Mucosa of gallbladder (tissue), 1 donor: Measurements from ENCODE around the gene TNFRSF4. TPM values are rescaled to one million over a fixed set of nuclear protein-coding genes. Genes with fewer than 3 reads are reported as not detected.

ENCODE experiments used
- DNase-seq: peaks from one replicate; pipeline ENCODE4 v3.0.0-alpha.2; 2020; ENCODE audit warnings: low spot score
- total RNA-seq: library from RNA; stranded (reverse); gene quantifications from one replicate; pipeline ENCODE4 v1.2.1, GENCODE V29; 2021
- donor health status: DM: no; HTN: no; CAD: no.

TNFRSF4 gene
- total RNA-seq, 1 donor from 2014 or later: 2.6 TPM

DNA sequence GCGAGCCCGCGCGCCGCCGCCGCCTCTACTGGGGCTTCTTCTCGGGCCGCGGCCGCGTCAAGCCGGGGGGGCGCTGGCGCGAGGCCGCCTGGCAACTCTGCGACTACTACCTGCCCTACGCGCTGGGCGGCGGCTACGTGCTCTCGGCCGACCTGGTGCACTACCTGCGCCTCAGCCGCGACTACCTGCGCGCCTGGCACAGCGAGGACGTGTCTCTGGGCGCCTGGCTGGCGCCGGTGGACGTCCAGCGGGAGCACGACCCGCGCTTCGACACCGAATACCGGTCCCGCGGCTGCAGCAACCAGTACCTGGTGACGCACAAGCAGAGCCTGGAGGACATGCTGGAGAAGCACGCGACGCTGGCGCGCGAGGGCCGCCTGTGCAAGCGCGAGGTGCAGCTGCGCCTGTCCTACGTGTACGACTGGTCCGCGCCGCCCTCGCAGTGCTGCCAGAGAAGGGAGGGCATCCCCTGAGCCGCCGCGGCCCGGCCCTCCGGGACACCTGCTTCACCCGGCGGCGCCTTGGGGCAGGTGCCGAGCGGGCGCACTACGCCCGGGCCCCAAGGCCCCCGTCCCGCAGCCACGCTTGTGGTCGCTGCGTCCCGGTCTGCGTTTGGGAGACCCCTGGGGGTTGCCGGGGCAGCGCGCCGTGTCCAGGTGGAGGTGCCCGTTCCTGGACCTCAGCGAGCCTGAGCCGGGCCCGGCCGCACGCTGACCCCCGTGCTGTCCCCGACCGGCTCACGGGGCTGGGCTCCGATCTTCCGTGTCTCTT, 19.0 kb upstream of the TNFRSF4 start:
- no peak for DNase-seq

DNA sequence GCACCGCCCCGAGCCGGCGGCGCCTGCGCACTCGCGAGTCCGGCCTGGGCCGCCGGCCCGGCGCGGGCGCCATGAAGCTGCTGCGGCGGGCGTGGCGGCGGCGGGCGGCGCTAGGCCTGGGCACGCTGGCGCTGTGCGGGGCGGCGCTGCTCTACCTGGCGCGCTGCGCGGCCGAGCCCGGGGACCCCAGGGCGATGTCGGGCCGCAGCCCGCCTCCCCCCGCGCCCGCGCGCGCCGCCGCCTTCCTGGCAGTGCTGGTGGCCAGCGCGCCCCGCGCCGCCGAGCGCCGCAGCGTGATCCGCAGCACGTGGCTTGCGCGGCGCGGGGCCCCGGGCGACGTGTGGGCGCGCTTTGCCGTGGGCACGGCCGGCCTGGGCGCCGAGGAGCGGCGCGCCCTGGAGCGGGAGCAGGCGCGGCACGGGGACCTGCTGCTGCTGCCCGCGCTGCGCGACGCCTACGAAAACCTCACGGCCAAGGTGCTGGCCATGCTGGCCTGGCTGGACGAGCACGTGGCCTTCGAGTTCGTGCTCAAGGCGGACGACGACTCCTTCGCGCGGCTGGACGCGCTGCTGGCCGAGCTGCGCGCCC, 18.3 kb upstream of the TNFRSF4 start, which contains the start of gene B3GALT6:
B3GALT6 (plus strand) TSS at position 30 of the 588 bp plus-strand sequence; CDS start at position 72, 42 bp downstream.
- DNase-seq: no peak

DNA sequence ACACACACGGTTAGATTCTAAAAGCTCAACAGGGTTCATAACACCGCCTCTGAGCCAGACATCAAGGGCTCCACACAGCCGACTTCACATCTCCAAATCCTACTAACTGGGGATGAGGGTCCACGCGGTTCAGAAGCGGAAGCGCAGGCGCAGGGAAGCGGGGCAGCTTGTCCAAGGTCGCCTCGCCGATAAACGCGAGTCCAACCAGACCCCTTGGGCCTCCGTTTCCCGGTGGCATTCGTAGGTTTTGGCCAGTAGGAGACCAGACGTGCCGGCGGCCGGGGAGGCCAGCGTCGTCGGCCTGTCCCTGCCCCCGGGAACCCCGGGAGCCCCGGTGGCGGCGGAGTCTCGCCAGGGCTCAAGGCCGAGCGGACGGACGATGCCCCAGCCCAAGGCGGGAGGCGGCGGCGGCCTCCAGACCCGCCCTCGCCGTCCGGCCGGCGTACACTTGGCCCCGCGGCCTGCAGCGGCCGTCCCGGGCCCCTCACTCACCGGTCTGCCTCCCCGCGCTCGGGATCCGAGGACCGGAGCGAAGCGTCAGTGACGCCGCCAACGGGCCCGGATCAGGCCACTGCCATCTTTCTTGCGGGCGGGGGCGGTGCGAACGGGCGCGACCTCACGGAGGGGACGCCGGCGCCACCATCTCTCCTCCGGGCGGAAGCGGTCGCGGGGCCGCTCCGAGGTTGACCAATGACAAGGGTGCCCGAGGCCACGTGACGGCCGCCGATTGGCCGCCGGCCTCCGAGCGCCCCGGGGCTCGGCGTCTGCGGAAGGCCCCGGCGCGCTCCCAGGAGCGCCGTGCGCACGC, 17.7 kb upstream of the TNFRSF4 start, which contains the start of gene SDF4:
SDF4 (minus strand) TSS at position 602 of the 808 bp plus-strand sequence. CDS start 3,229 bp downstream, outside the sequence.
- peak; percentile 97 for DNase-seq

DNA sequence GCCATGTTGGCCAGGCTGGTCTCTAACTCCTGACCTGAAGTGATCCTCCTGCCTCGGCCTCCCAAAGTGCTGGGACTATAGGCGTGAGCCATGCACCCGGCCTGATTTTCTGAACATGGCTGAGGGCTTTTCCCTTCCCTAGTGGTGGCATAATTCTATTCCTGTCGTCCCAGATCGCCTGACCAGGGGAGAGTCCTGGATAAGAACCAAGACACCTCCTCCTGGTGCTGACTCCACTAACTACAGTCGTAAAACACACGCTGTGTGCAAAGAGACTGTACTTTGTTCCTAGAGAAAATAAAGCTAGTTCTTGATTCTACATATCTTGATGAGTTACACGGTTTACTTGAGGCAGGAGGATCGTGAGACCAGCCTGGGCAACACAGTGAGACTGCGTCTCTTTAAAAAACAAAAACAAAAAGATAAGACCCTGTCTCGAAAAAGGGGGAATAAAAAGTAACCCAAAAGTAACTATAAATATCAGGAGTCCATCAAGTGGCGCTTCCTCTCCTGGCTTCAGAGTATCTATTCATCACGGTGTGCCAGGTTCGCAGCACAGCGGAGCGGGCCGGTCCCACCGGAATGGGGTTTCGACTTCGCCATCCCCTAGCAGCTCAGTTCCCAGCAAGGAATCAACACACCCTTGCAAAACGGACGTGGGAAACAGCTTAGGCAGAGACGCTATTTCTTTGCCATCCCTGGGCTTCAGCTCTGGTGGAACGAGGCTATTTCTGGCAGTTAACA, 16.9 kb upstream of the TNFRSF4 start:
- DNase-seq: no peak

DNA sequence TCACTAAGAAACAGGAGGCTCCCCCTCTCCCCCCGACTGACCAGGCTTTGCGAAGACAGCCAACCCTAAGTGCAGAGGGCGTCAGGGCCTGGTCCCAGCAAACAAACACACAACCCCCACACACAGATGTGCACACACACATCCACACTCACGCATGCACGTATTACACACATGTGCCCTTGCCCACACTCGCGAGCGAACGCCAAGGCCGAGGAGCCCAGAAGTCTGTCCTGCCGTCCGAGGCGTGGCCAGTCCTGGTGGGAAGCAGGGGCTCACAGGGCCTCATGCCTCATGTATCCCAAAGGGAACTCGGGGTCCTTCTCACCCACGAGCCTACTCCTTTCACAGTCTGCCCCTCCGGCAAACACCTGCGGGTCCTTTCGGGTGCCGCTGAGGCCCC, 15.8 kb upstream of the TNFRSF4 start:
- DNase-seq: no peak

DNA sequence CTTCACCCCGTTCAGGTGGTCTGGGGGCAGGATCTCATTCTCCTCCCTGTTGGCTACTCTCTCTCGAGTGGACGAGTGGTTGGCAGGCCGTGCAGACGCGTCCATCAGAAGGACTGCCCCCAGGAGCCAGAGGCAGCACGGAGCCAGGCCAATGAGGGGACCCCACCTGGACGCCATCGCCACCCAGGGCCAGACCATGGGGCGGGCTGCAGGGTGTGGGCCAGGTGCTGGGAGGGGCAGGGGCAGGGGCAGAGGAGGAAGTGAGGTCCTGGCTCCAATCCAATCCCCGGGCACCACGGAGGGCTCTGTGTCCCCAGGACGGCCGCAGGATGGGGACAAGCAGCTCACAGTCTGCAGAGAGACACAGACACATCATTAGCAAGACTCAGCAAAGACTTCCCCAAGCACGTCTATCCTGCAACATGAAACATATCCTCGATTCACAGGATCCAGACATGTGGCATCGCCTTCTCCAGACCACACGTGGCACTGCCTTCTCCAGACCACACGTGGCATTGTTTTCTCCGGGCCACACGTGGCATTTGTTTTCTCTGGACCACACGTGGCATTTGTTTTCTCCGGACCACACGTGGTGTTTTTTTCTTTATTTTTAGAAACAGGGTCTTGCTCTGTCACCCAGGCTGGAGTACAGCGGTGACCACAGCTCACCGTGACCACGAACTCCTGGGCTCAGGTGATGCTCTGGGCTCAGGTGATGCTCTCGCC, 14.8 kb upstream of the TNFRSF4 start:
- no peak for DNase-seq

- DNase-seq: no peak
These were observed 14.2 kb upstream of the TNFRSF4 start for GRCh38 chr1:1228187-1228586.

GRCh38 chr1:1227386-1227785, 13.4 kb upstream of the TNFRSF4 start:
- no peak for DNase-seq

- no peak for DNase-seq
These were observed 12.8 kb upstream of the TNFRSF4 start for GRCh38 chr1:1226566-1227362.

DNA sequence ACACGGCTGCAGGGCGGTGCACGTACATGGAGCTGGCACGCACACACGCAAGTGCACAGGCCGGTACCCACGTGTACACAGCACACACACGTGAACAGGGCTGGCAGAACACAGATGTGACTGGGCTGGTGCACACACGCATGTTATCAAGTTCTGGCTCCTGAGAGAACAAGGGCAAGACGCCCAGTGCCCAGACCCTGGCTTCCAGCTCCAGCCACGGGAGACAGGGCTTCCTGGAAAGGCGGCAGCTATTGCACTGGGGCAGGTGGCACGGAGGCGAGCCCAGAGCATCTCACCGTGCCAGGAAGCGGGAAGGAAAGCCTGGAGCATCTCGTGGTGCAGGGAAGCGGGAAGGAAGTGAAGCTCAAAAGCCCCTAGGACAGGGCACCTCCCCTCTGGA, 12.0 kb upstream of the TNFRSF4 start:
- DNase-seq: no peak

DNA sequence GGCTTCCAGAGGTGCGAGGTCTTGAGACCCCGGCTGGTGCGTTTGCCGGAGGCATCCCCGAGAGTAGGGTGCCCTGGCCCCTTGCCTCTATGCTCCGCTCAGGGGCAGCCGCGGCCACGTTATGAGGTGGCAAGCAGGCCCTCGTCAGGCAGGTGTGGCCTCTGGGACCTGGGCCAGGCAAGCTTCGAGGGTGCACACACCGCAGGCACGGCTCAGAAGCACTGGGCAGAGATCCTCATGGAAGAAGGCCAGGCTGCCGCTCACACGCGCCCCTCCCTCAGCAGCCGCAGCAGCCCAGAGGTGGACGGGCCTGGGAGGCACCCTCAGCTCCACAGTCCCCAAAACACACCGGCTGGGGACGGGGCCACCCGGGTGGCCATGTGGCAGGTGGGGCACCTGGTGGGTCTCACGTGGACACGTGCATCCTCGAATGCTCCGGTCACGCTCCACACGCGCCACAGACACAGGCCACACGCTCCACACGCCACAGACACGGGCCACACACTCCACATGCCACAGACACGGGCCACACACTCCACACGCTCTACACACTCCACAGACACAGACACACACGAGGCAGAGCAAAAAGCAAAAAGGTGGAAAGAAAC, 11.4 kb upstream of the TNFRSF4 start:
- no peak for DNase-seq

- no peak for DNase-seq
These were observed 9.9 kb upstream of the TNFRSF4 start for GRCh38 chr1:1223891-1224290.

DNA sequence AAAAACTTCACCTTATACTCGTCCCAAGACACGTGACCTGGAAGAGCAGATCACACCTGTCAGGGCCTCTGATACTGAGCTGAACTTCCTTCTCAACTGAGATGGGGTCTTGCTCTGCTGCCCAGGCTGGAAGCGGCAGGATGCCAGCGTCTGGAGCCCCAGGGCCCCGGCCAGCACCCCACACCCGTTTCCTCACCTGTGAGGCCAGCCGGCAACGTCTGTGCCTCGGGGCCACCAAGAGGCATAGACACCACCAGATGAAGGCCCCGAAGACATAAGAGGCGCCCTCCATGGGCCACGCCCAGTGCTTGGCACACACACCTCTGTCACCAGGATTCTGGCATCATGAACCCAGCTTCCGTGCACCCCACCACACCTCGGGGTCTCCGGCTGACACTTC, 9.4 kb upstream of the TNFRSF4 start:
- DNase-seq: no peak

DNA sequence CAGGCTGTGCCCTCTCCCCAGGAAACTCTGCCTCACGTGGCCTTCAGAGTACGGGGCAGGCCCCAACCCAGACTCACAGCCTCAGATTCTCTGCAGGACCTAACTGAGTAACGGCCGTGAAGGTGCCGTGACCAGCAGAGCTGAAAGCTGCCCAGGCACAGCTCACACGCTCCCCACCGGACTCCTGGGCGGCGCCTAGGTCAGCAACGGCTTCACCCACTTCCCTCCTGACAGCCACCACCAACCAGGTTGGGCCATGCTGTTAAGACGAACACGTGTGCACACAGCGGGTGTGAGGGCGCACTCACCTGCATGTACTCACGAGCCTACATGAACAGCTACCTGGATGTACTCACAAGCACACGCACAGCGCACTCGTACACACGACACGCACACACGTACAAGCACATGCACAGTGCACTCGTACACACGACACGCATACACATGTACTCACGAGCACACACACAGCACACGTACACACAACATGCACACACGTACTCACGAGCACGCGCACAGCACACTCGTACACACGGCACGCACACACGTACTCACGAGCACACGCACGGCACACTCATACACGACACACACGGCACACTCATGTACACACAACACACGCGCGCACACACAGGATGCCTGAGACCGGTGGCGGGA, 8.7 kb upstream of the TNFRSF4 start:
- DNase-seq: no peak

DNA sequence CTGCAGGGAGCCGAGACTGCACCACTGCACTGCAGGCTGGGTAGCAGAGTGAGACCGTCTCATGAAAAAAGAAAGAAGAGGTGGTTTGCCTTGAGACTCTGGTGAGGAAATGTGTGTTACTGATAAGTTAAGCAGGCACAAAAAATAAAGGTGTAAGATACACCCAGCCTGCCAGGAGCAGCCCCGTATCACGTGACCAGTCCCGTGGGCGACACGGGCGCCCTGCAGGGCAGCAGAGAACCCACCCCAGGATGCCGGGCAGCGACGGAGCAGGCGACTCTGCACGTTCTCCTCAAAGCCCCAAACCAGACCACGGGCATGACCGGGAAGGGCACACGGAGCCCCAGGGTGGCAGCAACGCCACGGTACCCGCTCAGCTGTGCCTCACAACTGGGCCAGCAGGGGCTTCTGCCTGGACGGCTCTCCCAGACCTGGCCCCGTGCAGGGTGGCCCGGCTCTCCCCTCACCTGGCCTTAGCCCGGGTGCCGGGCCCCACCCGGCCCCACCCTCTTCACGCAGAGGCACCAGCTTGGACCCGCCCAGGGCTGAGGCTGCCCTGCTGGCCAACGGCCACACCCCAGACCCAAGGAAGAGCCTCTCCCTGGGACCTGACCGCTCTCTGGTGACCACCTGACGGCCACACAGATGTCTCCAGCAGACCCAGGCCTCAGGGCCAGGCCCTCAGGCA, 8.1 kb upstream of the TNFRSF4 start:
- no peak for DNase-seq

GRCh38 chr1:1220197-1220596, 6.2 kb upstream of the TNFRSF4 start:
- no peak for DNase-seq

- no peak for DNase-seq
These were observed 5.4 kb upstream of the TNFRSF4 start for GRCh38 chr1:1219341-1219740.

GRCh38 chr1:1218524-1219200, 4.7 kb upstream of the TNFRSF4 start:
- no peak for DNase-seq
